Ammon's horn (tissue), 1 donor: Measurements from ENCODE around the gene ZFP62.
A peak's percentile ranks its signal among the peaks of the same experiment; 100 is the strongest.
"Not testable (repeated sequence)": the region's sequence is repeated elsewhere in the genome, so short reads cannot be mapped to it uniquely, and the experiment has no call there.

Experiments used
- DNase-seq: peaks from one replicate; pipeline ENCODE4 v3.0.0-alpha.2; 2016; ENCODE audit warnings: low spot score

The ZFP62 gene

DNA sequence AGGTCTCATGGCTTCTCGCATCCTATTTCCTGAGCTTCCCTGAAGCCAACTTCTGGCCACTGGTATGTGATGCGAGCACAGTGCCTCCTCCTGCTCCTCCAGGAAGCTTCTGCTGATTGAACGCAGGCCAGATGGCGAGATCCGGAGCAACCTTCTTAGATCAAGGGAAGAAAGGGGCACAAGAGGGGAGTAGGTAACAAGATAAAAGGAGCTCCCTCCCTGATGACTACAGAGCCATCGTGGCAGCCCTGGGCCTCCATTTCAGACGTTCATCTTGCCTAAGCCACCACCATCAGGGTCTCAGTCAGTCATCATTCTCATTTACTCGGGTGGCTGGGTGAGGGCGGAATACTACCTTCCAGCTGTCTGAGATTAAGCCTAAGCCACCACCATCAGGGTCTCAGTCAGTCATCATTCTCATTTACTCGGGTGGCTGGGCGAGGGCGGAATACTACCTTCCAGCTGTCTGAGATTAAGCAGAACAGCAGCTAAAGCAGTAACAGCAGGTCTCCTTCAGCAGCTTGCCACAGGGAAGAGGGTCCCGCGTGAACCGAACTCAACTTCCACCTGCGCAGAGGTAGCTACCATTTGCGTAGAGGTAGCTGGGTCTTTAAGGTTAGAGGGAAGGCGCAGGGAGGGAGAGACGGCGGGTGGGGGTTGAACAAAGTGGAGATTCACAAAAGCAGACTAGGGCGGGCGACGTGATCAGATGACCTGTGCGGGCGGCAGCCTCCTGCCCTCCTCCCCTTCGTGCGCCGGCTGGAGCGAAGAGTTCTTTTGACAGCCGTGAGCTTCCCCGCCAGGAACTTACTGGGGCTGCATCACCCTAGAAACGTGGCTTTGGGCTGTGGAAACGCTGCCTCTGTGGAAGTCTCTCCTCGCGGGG, 30.6 kb downstream of the ZFP62 start:
- DNase-seq: peak; percentile 81

GRCh38 chr5:180829726-180830125, 31.4 kb downstream of the ZFP62 start:
- DNase-seq: no peak

- DNase-seq: not testable (repeated sequence)
Observed at GRCh38 chr5:180828756-180829531, 32.1 kb downstream of the ZFP62 start.

GRCh38 chr5:180827374-180827773, 33.7 kb downstream of the ZFP62 start:
- DNase-seq: not testable (repeated sequence)

- peak; percentile 57 for DNase-seq
Observed at GRCh38 chr5:180825768-180826525, 35.1 kb downstream of the ZFP62 start.

DNA sequence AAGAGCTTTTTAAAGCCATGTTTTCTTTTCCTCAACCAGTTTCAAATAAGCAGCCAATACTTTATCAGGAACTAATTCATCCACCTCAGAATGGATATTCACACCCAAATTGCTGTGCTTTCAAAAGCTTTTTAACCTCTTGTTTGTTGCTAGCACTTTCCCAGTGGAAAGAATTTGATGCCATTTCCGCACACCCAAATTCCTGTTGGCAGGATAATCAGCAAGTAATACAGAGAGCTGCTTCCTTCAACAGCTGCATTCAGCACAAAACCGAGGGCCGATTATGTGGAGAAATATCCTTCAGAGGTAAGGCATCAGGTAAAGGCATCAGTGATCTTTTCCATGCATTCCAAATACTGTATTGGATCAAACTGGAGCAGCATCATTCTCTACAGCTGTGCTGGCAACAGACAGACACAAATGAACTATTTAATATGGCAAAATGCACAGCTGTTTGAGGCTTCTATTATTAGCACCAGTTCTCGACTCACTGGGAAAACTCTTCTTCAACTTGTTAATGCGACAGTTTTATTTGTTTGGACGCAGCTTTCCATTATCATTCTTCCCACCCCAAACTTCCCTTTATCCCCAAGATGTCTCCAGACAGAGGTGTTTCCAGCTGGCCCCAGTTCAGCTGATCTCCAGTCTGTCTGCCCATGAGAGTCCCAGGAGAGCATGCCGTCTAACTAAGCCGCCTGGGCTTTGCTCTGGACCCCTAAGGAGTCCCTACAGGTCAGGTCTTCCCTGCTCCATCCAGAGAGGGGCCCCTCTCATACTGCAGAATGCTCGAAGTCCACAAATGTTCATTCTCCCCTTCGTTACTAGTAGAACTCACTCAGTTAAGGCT, 36.2 kb downstream of the ZFP62 start:
- no peak for DNase-seq

DNA sequence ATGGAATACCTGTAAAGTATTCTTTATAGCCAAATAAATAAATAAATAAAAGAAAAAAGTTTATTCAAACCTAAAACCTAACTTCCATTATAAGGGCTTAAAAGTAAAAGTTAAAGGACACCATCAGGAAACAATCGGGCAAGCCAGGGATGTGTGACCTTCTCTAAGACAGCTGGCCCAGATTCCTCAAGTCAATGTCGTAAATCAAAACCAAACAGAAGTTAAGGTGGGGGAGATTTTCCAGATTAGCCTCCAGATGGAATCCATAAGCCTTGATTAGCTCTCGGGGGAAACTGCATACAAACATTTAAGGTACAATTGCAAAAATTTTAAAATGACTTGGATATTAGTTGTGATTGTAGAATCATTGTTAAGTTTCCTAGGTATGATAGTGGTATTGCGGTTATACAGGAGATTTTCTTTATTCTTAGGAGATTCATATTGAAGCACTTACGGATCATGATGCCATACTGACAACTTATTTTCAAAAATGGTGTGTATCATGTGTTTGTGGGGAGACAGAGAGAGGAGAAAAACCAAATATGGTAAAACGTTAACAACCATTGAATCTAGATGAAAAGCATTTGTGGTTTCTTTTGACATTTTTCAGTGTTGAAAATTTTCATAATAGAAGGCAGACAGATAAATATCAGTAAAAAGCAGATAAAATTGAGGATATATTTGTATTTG, 37.0 kb downstream of the ZFP62 start:
- DNase-seq: no peak

DNA sequence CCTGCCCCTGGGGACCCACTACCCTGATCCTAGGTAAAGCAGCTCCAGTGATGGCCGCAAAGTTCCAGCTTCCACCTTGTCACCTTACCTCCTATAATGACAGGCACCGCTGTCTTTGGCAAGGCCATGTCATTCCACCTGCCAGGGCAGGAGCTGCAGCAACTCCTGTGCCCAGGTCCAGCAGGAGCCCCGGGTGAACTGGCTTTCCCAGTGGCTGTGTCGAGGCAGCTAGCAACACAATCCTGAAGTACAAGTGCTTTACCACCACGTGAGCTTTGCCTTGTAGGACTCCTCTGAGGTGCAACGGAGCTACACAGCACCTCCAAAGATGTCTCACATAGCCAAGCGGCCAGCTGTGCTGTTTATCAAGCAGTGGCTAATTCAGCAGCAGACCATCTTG, 37.7 kb downstream of the ZFP62 start:
- DNase-seq: no peak

GRCh38 chr5:180821538-180821937, 39.5 kb downstream of the ZFP62 start:
- no peak for DNase-seq

DNA sequence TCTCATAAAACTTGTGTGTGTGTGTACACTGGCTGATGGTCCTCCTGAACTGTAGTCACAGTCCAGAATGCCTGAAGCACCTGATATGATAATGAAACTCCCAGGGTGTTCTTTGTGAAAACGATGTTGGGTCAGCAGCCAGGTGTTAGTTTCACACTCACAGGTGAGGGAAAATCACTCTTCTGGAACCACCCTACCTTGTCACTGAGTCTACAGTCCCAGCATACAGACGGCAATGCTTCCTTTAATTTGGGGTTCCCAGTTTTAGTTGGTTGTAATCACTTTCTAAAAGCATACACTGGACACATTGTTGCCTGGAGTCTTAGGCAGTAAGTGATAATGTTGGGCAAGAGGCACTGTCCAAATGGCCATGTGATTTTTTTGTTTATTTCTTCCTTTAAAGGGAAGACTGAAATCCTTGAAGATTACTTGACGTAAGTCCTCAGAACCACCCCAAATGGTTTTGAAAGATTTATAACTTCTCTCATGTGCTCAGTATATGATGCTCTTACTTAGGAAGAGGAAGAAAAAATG, 40.2 kb downstream of the ZFP62 start:
- DNase-seq: no peak

DNA sequence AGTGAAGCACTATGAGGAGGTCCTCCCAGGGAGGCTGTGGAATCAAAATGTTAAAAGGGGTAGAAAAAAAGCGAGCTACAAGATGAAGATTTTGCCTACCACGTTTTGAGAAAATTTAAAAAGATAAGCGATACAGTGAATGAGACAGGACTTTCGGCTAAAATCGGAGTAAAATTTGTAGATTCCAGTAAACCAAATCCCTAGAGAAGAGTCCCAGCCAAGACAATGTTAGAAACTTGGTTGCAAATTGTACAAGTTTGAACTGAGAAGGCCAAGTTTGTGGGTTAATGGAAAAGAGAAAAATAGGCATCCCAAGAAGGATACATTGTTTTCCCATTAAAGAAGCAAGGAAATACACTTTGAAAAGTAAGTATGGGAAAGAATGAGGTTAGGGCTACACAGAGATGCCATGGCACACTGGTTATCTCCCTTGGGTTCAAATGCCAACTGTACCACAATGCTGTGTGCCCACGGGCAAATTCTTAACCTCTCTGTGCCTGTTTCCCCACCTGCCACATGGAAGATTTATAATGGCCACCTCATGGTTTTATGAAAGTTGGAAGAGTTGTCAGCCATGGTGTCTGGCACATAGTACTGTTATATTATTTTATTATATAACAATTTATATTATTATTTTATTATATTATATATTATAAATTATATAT, 42.3 kb downstream of the ZFP62 start:
- DNase-seq: no peak

- DNase-seq: no peak
Observed at GRCh38 chr5:180817893-180818674, 43.0 kb downstream of the ZFP62 start.

- DNase-seq: no peak
Observed at GRCh38 chr5:180816608-180817534, 44.2 kb downstream of the ZFP62 start.

GRCh38 chr5:180815293-180815917, 45.7 kb downstream of the ZFP62 start:
- DNase-seq: no peak

- no peak for DNase-seq
Observed at GRCh38 chr5:180813420-180813819, 47.7 kb downstream of the ZFP62 start.

DNA sequence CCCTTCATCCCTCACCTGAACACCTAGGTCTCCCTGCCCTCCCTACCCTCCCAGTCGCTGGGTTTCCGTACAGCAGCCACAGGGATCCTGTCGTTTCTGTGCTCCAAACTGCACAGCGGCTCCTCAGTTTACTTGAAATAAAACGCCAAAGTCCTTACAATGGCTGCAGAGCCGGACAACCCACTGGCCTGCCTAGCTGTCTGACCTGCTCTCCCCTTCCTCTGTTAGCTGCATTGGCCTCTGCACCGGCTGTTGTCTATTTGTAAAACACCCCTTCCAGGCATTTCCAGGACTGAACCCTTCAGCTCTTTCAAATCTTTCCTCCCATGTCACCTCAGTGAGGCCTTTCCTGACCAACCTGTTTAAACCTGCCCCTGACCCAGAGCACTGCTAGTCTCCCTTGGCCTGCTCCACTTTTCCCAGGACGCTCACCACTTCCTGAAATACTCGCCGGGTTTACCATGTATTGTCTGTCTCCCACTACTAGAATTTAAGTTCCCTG, 49.4 kb downstream of the ZFP62 start:
- no peak for DNase-seq

DNA sequence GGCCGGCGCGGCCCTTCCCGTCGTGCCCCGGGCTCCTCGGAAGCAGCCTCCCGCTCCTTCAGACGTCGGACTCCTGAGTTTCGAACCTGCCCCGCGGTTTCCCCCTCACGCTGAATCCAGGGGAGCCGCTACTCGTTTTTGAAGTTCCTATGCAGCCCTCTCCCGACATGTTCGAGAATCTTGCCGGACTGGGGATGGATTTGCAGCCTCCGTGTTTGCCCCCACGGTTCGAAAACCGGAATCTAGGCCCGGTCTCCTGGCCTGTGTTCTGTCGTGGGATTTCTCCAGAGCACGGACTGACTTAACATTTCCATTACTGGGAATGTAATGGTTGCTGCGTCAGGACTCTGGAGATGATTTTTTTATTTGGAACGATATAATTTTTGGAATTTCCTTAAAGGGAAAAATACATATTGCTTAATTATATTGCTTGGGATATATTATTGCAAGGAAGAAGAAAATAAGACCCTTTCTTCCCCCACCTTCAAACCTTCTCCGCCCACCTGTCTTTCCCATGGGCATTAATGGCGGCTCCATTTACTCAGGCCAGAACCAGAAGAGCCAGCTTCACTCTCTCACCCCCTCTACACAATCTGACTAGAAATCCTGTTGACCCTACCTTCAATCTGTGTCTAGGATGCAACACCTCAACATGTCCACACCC, 50.0 kb downstream of the ZFP62 start:
- DNase-seq: no peak
